HG03354 (cell line): Measurements from ENCODE around the gene FCGR2B.
"Not testable (repeated sequence)": the region's sequence is repeated elsewhere in the genome, so short reads cannot be mapped to it uniquely, and the experiment has no call there.

ENCODE experiments used
- ATAC-seq: cut with Tn5 transposase; IDR thresholded peaks from one replicate; pipeline ENCODE4 v1.9.1; 2021; ENCODE audit warnings: mild to moderate bottlenecking; ENCODE audit not compliant: unreplicated experiment, poor library complexity, severe bottlenecking

The FCGR2B gene

GRCh38 chr1:161662684-161663339, at the start of gene FCGR2B:
TSS of gene FCGR2B (plus strand) at chr1:161663143. CDS start at chr1:161663242, 99 bp downstream.
- ATAC-seq, result peak; percentile 71

GRCh38 chr1:161616417-161616816, 46.5 kb upstream of the FCGR2B start:
- not testable (repeated sequence) for ATAC-seq

GRCh38 chr1:161618517-161618916, 44.4 kb upstream of the FCGR2B start:
- ATAC-seq, result not testable (repeated sequence)

- not testable (repeated sequence) for ATAC-seq
Measured at GRCh38 chr1:161620399-161620798, 42.5 kb upstream of the FCGR2B start.

GRCh38 chr1:161621181-161622000, 41.6 kb upstream of the FCGR2B start:
- ATAC-seq, result peak; percentile 48

GRCh38 chr1:161622054-161622453, 40.9 kb upstream of the FCGR2B start:
- peak; percentile 36 for ATAC-seq

- not testable (repeated sequence) for ATAC-seq
Measured at GRCh38 chr1:161623401-161624051, 39.4 kb upstream of the FCGR2B start.

- not testable (repeated sequence) for ATAC-seq
Measured at GRCh38 chr1:161624605-161625004, 38.3 kb upstream of the FCGR2B start.

GRCh38 chr1:161626445-161627146, 36.3 kb upstream of the FCGR2B start:
- not testable (repeated sequence) for ATAC-seq

GRCh38 chr1:161630128-161630742, 32.7 kb upstream of the FCGR2B start:
- not testable (repeated sequence) for ATAC-seq

- no peak for ATAC-seq
Measured at GRCh38 chr1:161631076-161631475, 31.9 kb upstream of the FCGR2B start, which contains the start of gene FCGR3B. TSS of gene FCGR3B (minus strand) at chr1:161631176. CDS start at chr1:161631094, 82 bp downstream.

GRCh38 chr1:161634993-161635392, 27.9 kb upstream of the FCGR2B start:
- not testable (repeated sequence) for ATAC-seq

- not testable (repeated sequence) for ATAC-seq
Measured at GRCh38 chr1:161636189-161636782, 26.7 kb upstream of the FCGR2B start.

- ATAC-seq, result not testable (repeated sequence)
Measured at GRCh38 chr1:161636976-161637375, 26.0 kb upstream of the FCGR2B start.

- ATAC-seq, result not testable (repeated sequence)
Measured at GRCh38 chr1:161638251-161638993, 24.5 kb upstream of the FCGR2B start.

- ATAC-seq, result not testable (repeated sequence)
Measured at GRCh38 chr1:161639203-161639602, 23.7 kb upstream of the FCGR2B start.

- peak; percentile 42 for ATAC-seq
Measured at GRCh38 chr1:161642697-161643096, 20.2 kb upstream of the FCGR2B start.
